Activated CD8-positive, alpha-beta memory T cell treated with anti-CD3 and anti-CD28 coated beads for 48 hours (primary cell): ENCODE measurements around the gene PIGR.

Experiments used
- DNase-seq, 3 experiments: peaks; one replicate each; pipeline ENCODE4 v3.0.0-alpha.2; 2020; ENCODE audit warnings: low read depth in 2 of 3, low spot score in 2 of 3

The PIGR gene

DNA sequence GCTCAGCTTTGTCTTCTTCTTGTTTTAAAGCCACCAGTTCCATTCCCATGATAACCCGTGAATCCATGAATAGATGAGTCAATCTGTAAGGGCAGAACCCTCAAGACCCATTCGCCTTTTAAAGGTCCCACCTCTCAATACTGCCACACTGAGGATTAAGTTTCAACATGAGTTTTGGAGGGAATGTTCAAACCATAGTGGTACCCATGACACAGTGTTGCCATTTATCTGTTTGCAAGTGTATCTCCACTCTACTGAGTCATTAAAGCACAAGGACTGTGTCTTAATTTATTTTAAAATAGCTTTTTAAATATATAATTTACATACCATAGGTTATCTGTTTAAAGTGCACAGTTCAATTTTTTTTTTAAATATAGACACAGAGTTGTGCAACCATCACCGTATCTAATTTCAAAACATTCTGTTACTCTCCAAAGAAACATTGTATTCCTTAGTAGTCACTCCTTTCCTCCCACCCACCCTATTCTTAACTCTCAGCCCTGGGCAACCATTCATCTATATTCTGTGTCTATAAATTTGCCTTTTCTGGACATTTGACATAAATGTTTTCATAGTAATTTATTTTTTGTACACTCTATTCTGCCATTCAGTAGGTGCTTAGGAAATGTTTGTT, 53.8 kb downstream of the PIGR start:
- no peak for DNase-seq

GRCh38 chr1:206891412-206891811, 54.9 kb downstream of the PIGR start:
- no peak for DNase-seq

DNA sequence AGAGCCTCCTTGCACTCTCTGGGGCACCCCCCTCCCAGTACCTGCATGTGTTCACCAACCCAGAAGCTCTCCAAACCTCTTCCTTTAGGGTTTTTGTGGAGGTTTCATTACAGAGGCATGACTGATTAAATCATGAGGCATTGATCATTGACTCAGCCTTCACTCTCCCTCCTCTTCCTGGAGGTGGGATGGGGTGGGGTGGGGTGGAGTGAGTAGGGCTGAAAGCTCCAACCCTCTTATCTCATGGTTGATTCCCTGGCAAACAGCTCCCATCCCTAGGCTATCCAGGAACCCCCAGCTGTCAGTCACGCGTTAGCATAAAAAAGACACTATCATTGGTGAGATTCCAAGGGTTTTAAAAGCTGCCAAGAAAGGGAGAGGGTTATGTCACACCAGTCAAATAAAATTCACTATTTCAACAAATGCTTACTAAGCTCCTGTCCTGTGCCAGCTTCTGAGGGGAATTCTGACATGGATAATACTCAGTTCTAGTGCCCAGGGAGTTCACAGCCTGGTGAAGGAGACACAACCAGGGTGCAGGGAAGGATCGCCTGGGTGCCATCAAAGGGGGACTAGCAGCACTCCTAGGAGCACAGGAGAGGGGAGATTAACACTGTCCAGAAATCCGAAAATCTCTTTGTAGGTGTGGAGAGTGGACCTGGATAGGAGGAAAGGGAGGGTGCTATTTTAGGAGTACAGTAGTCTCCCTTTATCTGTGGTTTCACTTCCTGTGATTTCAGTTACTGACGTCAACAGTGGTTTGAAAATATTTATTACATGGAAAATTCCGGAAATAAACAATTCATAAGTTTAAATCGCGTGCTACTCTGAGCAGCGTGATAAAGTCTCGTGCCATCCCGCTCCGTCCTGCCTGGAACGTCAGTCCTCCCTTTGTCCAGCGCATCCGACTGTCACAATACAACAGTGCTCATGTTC, 55.9 kb downstream of the PIGR start:
- no peak for DNase-seq

- no peak for DNase-seq
Observed at GRCh38 chr1:206887701-206888100, 58.6 kb downstream of the PIGR start.

DNA sequence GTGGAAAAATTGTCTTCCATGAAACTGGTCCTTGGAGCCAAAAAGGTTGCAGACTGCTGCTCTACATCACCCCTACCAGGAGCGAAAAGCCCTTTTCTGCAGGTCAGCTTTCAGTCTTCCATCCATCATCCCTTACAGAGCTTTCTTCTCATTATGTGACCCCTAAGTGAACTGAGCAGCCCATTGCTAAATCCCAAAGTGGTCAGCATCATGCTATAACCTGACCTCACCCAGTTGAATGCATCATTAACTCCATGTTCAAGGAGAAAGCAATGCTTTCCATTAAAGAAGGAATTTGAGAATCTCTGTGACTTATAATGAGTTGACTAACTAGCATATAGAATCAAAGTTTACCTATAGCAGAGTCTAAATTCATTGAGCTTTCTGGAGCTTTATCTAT, 59.4 kb downstream of the PIGR start:
- DNase-seq, result no peak

DNA sequence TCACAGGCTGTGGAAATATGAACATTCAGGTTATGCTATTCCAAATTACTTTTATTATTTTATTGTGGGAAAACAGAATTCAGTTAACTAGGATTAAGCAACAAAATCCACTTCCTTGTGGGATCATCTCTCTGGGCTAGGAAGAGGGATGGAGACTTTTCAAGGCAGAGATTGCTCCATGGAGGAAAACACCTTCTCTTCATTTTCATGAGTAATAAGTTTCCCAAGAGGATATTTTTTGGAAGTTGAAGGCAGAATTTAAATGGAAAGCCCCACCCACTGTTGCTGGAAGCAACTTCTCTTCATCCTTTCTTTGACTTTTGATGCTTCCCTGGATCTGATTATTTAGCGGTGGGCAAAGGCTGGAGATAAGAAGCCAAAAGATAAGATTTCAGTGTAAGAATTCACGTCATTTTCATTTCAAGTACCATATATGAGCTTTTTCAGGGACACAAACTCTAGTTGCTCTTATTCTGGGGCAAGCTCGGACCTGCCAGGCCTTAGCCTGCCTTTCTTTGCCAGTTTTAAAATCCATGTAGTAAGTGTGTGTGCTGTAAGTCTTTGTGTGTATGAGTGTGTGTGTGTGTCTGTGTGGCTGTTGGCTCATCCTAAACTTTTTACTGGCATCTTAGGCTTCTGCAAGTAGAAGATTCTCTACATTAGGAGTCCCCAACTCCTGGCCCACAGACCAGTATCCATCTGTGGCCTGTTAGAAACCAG, 60.8 kb downstream of the PIGR start:
- no peak for DNase-seq

- DNase-seq, result no peak
Observed at GRCh38 chr1:206883876-206884275, 62.4 kb downstream of the PIGR start.

- DNase-seq, result no peak
Observed at GRCh38 chr1:206883160-206883559, 63.1 kb downstream of the PIGR start.

DNA sequence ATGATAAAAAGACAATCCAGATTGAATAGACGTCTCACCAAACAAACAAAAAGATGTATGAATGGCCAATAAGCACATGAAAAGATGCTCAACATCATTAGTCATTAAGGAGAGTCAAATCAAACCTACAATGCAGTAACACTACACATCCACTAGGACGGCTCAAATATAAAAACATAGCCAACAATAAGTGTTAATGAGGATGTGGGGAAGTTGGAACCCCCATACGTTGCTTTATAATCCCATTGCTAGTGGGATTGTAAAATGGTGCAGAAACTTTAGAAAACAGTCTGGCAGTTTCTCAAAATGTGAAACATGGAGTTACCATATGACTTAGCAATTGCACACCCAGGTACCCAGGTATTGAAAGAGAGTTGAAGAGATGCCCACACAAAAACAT, 63.7 kb downstream of the PIGR start:
- no peak for DNase-seq

DNA sequence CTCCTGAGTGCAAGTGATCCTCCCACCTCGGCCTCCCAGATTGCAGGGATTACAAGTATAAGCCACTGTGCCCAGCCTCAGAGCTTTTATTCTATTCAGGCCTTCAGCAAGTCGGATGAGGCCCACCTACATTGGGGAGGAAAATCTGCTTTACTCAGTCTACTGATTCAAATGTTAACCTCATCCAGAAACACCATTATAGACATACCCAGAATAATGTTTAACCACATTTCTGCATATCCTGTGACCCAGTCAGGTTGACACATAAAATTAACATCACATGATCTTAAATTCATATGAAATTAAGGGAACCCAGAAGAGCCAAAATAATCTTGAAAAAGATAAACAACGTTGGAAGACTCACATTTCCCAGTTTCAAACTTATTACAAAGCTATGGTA, 66.0 kb downstream of the PIGR start:
- DNase-seq, result no peak
